Neural cell (in vitro differentiated cells): ENCODE measurements around the gene MNDA. TPM values are rescaled to one million over a fixed set of nuclear protein-coding genes. Genes with fewer than 3 reads are reported as not detected.

ENCODE experiments used
- H2AFZ ChIP-seq: fragments of 200-600, 300-800 bp; sonication (generic), shearing (Covaris generic); 2 replicates; pipeline ENCODE4 v1.6.0; 2014; ENCODE audit warnings: low read depth, mild to moderate bottlenecking, antibody characterized with exemption, low read length, moderate library complexity
- H3F3A ChIP-seq: fragments of 200-600 bp; shearing (Covaris generic); 2 replicates; pipeline ENCODE4 v1.6.1; 2016; ENCODE audit warnings: mild to moderate bottlenecking, moderate library complexity, mixed read lengths, antibody characterized with exemption, low read length; ENCODE audit not compliant: insufficient read depth, poor library complexity, severe bottlenecking
- H3K27ac ChIP-seq: fragments of 200-600, 300-800 bp; sonication (generic), shearing (Covaris generic); 2 replicates; pipeline ENCODE4 v1.5.1; 2014; ENCODE audit warnings: mild to moderate bottlenecking, low read length, moderate library complexity
- H3K27me3 ChIP-seq: fragments of 300-800, 200-600 bp; sonication (generic), shearing (Covaris generic); 2 replicates; pipeline ENCODE4 v1.6.0; 2014; ENCODE audit warnings: mild to moderate bottlenecking, low read depth, low read length, moderate library complexity; ENCODE audit not compliant: insufficient read depth
- H3K36me3 ChIP-seq: fragments of 300-800, 200-600 bp; sonication (generic), shearing (Covaris generic); 2 replicates; pipeline ENCODE4 v1.5.1; 2014; ENCODE audit warnings: mild to moderate bottlenecking, antibody characterized with exemption, low read length, moderate library complexity; ENCODE audit not compliant: insufficient read depth
- H3K4me2 ChIP-seq: fragments of 300-800, 200-600 bp; sonication (generic), shearing (Covaris generic); 2 replicates; pipeline ENCODE4 v1.6.0; 2014; ENCODE audit warnings: mild to moderate bottlenecking, low read length
- H3K4me3 ChIP-seq: fragments of 300-800, 200-600 bp; sonication (generic), shearing (Covaris generic); 2 replicates; pipeline ENCODE4 v1.5.1; 2014; ENCODE audit warnings: mild to moderate bottlenecking, low read length, moderate library complexity
- H3K79me2 ChIP-seq: fragments of 200-600 bp; shearing (Covaris generic); replicated peaks from 2 replicates; pipeline ENCODE4 v1.6.0; 2014; ENCODE audit warnings: mild to moderate bottlenecking, low read length, moderate library complexity; ENCODE audit not compliant: insufficient read depth
- H3K9ac ChIP-seq: fragments of 300-800, 200-600 bp; sonication (generic), shearing (Covaris generic); 2 replicates; pipeline ENCODE4 v1.6.1; 2016; ENCODE audit warnings: mild to moderate bottlenecking, low read length, mixed read lengths
- H3K9me2 ChIP-seq: fragments of 200-600 bp; shearing (Covaris generic); 2 replicates; pipeline ENCODE4 v1.6.1; 2016; ENCODE audit warnings: mild to moderate bottlenecking, low read length, mixed read lengths; ENCODE audit not compliant: insufficient read depth
- H3K9me3 ChIP-seq: fragments of 200-600, 300-800 bp; sonication (generic), shearing (Covaris generic); 2 replicates; pipeline ENCODE4 v1.6.1; 2016; ENCODE audit warnings: mild to moderate bottlenecking, mixed run types, low read length, moderate library complexity, mixed read lengths
- H4K20me1 ChIP-seq: fragments of 200-600 bp; shearing (Covaris generic); 2 replicates; pipeline ENCODE4 v1.6.1; 2016; ENCODE audit warnings: mild to moderate bottlenecking, mixed run types; ENCODE audit not compliant: insufficient read depth
- CTCF ChIP-seq: fragments of 450-650 bp; IDR thresholded peaks from 2 replicates; pipeline ENCODE4 v1.5.1; 2014; ENCODE audit warnings: antibody characterized with exemption, mild to moderate bottlenecking, moderate library complexity; ENCODE audit not compliant: poor library complexity, severe bottlenecking
- EP300 ChIP-seq: fragments of 450-650 bp; conservative IDR thresholded peaks from 2 replicates; pipeline ENCODE4 v1.6.1; 2014; ENCODE audit warnings: antibody characterized with exemption, mild to moderate bottlenecking, moderate library complexity; ENCODE audit not compliant: poor library complexity, severe bottlenecking
- MXI1 ChIP-seq: fragments of 450-650 bp; conservative IDR thresholded peaks from 2 replicates; pipeline ENCODE4 v1.6.1; 2014; ENCODE audit warnings: antibody characterized with exemption, mild to moderate bottlenecking; ENCODE audit not compliant: poor library complexity, severe bottlenecking
- POLR2AphosphoS5 ChIP-seq: IDR thresholded peaks from 2 replicates; pipeline ENCODE4 v1.6.1; 2012
- RAD21 ChIP-seq: fragments of 450-650 bp; conservative IDR thresholded peaks from 2 replicates; pipeline ENCODE4 v1.6.1; 2014; ENCODE audit warnings: antibody characterized with exemption, mild to moderate bottlenecking, moderate library complexity
- REST ChIP-seq: IDR thresholded peaks from 2 replicates; pipeline ENCODE4 v1.6.1; 2012; ENCODE audit warnings: borderline replicate concordance
- SMC3 ChIP-seq: fragments of 450-650 bp; conservative IDR thresholded peaks from 2 replicates; pipeline ENCODE4 v1.6.1; 2014; ENCODE audit warnings: antibody characterized with exemption, mild to moderate bottlenecking, moderate library complexity; ENCODE audit not compliant: poor library complexity
- polyA plus RNA-seq: library from polyadenylated mRNA; depleted of rRNA; stranded (reverse); fragments of >200 nt; gene quantifications from 2 replicates; pipeline ENCODE4 v1.2.3, GENCODE V29; 2014

MNDA gene
- polyA plus RNA-seq, 1 donor from 2014 or later: not detected

GRCh38 chr1:158819461-158820443 lies 11.4 kb upstream of the MNDA start:
- TF ChIP-seq REST (no peak), SMC3 (no peak)
- Histone ChIP-seq H4K20me1 (no peaks in the 10 kb centered on the region), H3K9me2 (no peaks in the 10 kb centered on the region), H3K27ac (no peak overlapping the region), H3F3A (no peaks in the 10 kb centered on the region), H3K9me3 (no peaks in the 10 kb centered on the region), H3K9ac (no peak overlapping the region), H3K27me3 (no peaks in the 10 kb centered on the region), H2AFZ (no peak overlapping the region), H3K4me3 (no peak overlapping the region), H3K79me2 (no peaks in the 10 kb centered on the region), H3K4me2 (no peak overlapping the region), H3K36me3 (no peaks in the 10 kb centered on the region)

- no peak for TF ChIP-seq SMC3
- no peak for TF ChIP-seq REST
- TF ChIP-seq CTCF: no peak
- no peak for TF ChIP-seq MXI1
- TF ChIP-seq POLR2AphosphoS5: no peak
- no peak for TF ChIP-seq RAD21
- no peak for TF ChIP-seq EP300
- no peak overlapping the region for H2AFZ ChIP-seq
- no peaks in the 10 kb centered on the region for H3K36me3 ChIP-seq
- no peak overlapping the region for H3K4me3 ChIP-seq
- no peak overlapping the region for H3K9ac ChIP-seq
- no peaks in the 10 kb centered on the region for H3K27me3 ChIP-seq
- no peaks in the 10 kb centered on the region for H3F3A ChIP-seq
- no peaks in the 10 kb centered on the region for H4K20me1 ChIP-seq
- no peaks in the 10 kb centered on the region for H3K9me3 ChIP-seq
- no peak overlapping the region for H3K27ac ChIP-seq
- no peaks in the 10 kb centered on the region for H3K9me2 ChIP-seq
- H3K79me2 ChIP-seq: no peaks in the 10 kb centered on the region
- no peak overlapping the region for H3K4me2 ChIP-seq
Observed at GRCh38 chr1:158821723-158822122, 9.4 kb upstream of the MNDA start.
